Colonic mucosa (tissue), 4 donors: ENCODE results near the gene GPI. TPM values are rescaled to one million over a fixed set of nuclear protein-coding genes. Genes with fewer than 3 reads are reported as not detected.
"Not testable (repeated sequence)": the region's sequence is repeated elsewhere in the genome, so short reads cannot be mapped to it uniquely, and the experiment has no call there.

Source experiments
- DNase-seq: peaks from one replicate; pipeline ENCODE4 v3.0.0-alpha.2; 2020
- H3K27ac ChIP-seq: fragments of 200-600 bp; one replicate; pipeline ENCODE4 v1.8.0; 2021
- H3K27me3 ChIP-seq: fragments of 200-600 bp; one replicate; pipeline ENCODE4 v1.8.0; 2021
- H3K36me3 ChIP-seq: fragments of 200-600 bp; one replicate; pipeline ENCODE4 v1.8.0; 2021
- H3K4me1 ChIP-seq: fragments of 200-600 bp; one replicate; pipeline ENCODE4 v1.8.0; 2021; ENCODE audit warnings: mild to moderate bottlenecking
- H3K4me3 ChIP-seq: fragments of 200-600 bp; one replicate; pipeline ENCODE4 v1.8.0; 2021
- H3K9ac ChIP-seq, 2 donors: one replicate each; pipeline ENCODE4 v1.7.0; 2013; ENCODE audit warnings: control low read depth in 2 of 2, low read depth in 2 of 2, low read length in 2 of 2
- H3K9me3 ChIP-seq: fragments of 200-600 bp; one replicate; pipeline ENCODE4 v1.8.0; 2021
- CTCF ChIP-seq: fragments of 200-600 bp; IDR thresholded peaks from one replicate; pipeline ENCODE4 v1.8.0; 2022; ENCODE audit warnings: antibody characterized with exemption, mild to moderate bottlenecking
- intact Hi-C: fragments of 100-400 bp; cut with DNase I; formaldehyde crosslinking; loops from one replicate; pipeline ENCODE4 v1.14.1; 2022
- total RNA-seq, 2 donors: library from RNA; stranded (reverse); fragmentation: NEBNext Ultra II Directional in 1 of 2; extraction: Animal tissue kit (Norgen Biotek cat#: 25700) in 1 of 2; gene quantifications; one replicate each; pipeline ENCODE4 v1.2.1, GENCODE V29; 2021
- donor health status: healthy.
- donor health status: DM: no; HTN: no; CAD: no.
- donor health status: DM: no; HTN: no; CAD: no.

GPI gene
- total RNA-seq, 2 donors from 2014 or later, result 470 to 592 TPM

- Histone ChIP-seq H3K36me3 (peaks cover 12% of the 10 kb centered on the region), H3K9me3 (no peaks in the 10 kb centered on the region), H3K27me3 (no peaks in the 10 kb centered on the region), H3K9ac (no peak overlapping the region), H3K4me1 (no peaks in the 10 kb centered on the region), H3K4me3 (no peak overlapping the region), H3K27ac (no peak overlapping the region)
- no peak for TF ChIP-seq CTCF
- DNase-seq, result no peak
- intact Hi-C loops, result no loop called here
Measured at GRCh38 chr19:34397853-34398252, 32.9 kb downstream of the GPI start.

- no peak overlapping the region for H3K27ac ChIP-seq
- no peak for DNase-seq
- no peak for TF ChIP-seq CTCF
- H3K4me3 ChIP-seq, result no peak overlapping the region
- H3K9ac ChIP-seq, result no peak overlapping the region
- H3K27me3 ChIP-seq, result no peaks in the 10 kb centered on the region
- no peaks in the 10 kb centered on the region for H3K9me3 ChIP-seq
- peaks cover 8% of the 10 kb centered on the region for H3K36me3 ChIP-seq
- no peaks in the 10 kb centered on the region for H3K4me1 ChIP-seq
- intact Hi-C loops, result no loop called here
Measured at GRCh38 chr19:34399886-34400285, 34.9 kb downstream of the GPI start.

- H3K27ac ChIP-seq, intact Hi-C loops, H3K36me3 ChIP-seq, H3K9ac ChIP-seq, DNase-seq, H3K4me1 ChIP-seq, H3K27me3 ChIP-seq, H3K4me3 ChIP-seq, H3K9me3 ChIP-seq: not testable (repeated sequence)
Measured at GRCh38 chr19:34400844-34401243, 35.8 kb downstream of the GPI start.

GRCh38 chr19:34402074-34402600 is 37.1 kb downstream of the GPI start:
- no peak for TF ChIP-seq CTCF
- Histone ChIP-seq H3K27ac (peak overlapping the region; percentile 51), H3K27me3 (no peaks in the 10 kb centered on the region), H3K36me3 (no peaks in the 10 kb centered on the region), H3K4me3 (no peak overlapping the region), H3K9ac (no peak overlapping the region), H3K4me1 (no peaks in the 10 kb centered on the region), H3K9me3 (no peaks in the 10 kb centered on the region)
- DNase-seq, result peak; percentile 47
- intact Hi-C loops, result no loop called here

- Histone ChIP-seq H3K4me3 (peak overlapping the region; percentile 100), H3K27ac (no peak overlapping the region), H3K4me1 (no peaks in the 10 kb centered on the region), H3K27me3 (no peaks in the 10 kb centered on the region), H3K36me3 (no peaks in the 10 kb centered on the region), H3K9ac (peak overlapping the region in 1 of 2 donors; percentile 73), H3K9me3 (no peaks in the 10 kb centered on the region)
- DNase-seq, result no peak
- intact Hi-C loops, result no loop called here
- TF ChIP-seq CTCF, result no peak
Measured at GRCh38 chr19:34403784-34404108, 38.8 kb downstream of the GPI start.

- TF ChIP-seq CTCF, result no peak
- Histone ChIP-seq H3K9ac (peak within 1 kb of the TSS; percentile 73 to 92), H3K27me3 (no peaks in the 10 kb centered on the region), H3K4me1 (no peaks in the 10 kb centered on the region), H3K36me3 (no peaks in the 10 kb centered on the region), H3K27ac (no peak within 1 kb of the TSS), H3K4me3 (peak within 1 kb of the TSS; percentile 100), H3K9me3 (no peaks in the 10 kb centered on the region)
- peak; percentile 96 for DNase-seq
- intact Hi-C loops, result no loop called here
Measured at GRCh38 chr19:34404109-34404909, 39.3 kb downstream of the GPI start, which contains the start of gene PDCD2L. PDCD2L (plus strand) TSS chr19:34404399; CDS start chr19:34404431, 32 bp downstream.
